Liver (tissue), 9 donors: ENCODE results near the gene PLAAT4. TPM values are rescaled to one million over a fixed set of nuclear protein-coding genes. Genes with fewer than 3 reads are reported as not detected.

Source experiments
- DNase-seq: peaks from one replicate; pipeline ENCODE4 v3.0.0-alpha.2; 2017; ENCODE audit warnings: low spot score
- H3K27ac ChIP-seq, 2 donors: one replicate each; pipeline ENCODE4 v1.7.0; 2013; ENCODE audit warnings: inconsistent platforms in 2 of 2, low read length in 2 of 2, control low read depth in 1 of 2, low read depth in 1 of 2, mild to moderate bottlenecking in 1 of 2
- H3K27me3 ChIP-seq, 4 donors: one replicate each; pipeline versions ENCODE4 v1.6.1 to v1.7.0; 2013; ENCODE audit warnings: low read length in 3 of 4, inconsistent platforms in 1 of 4, mild to moderate bottlenecking in 1 of 4, moderate library complexity in 1 of 4; ENCODE audit not compliant: control insufficient read depth in 4 of 4, insufficient read depth in 4 of 4
- H3K36me3 ChIP-seq, 4 donors: one replicate each; pipeline versions ENCODE4 v1.6.1 to v1.7.0; 2013; ENCODE audit warnings: low read length in 3 of 4, mild to moderate bottlenecking in 3 of 4, low read depth in 1 of 4, moderate library complexity in 1 of 4; ENCODE audit not compliant: control insufficient read depth in 4 of 4, insufficient read depth in 3 of 4
- H3K4me1 ChIP-seq, 4 donors: one replicate each; pipeline versions ENCODE4 v1.6.1 to v1.7.0; 2013; ENCODE audit warnings: low read length in 3 of 4, mild to moderate bottlenecking in 3 of 4, moderate library complexity in 1 of 4; ENCODE audit not compliant: control insufficient read depth in 4 of 4, insufficient read depth in 4 of 4
- H3K4me3 ChIP-seq, 3 donors: one replicate each; pipeline versions ENCODE4 v1.6.1 to v1.7.0; 2013; ENCODE audit warnings: low read length in 3 of 3, control low read depth in 1 of 3, low read depth in 1 of 3, mild to moderate bottlenecking in 1 of 3
- H3K9ac ChIP-seq, 2 donors: one replicate each; pipeline ENCODE4 v1.7.0; 2013; ENCODE audit warnings: low read length in 2 of 2, mild to moderate bottlenecking in 2 of 2, moderate library complexity in 2 of 2, control low read depth in 1 of 2, low read depth in 1 of 2
- H3K9me3 ChIP-seq, 4 donors: one replicate each; pipeline versions ENCODE4 v1.6.1 to v1.7.0; 2013; ENCODE audit warnings: low read length in 3 of 4; ENCODE audit not compliant: control insufficient read depth in 4 of 4
- ATF3 ChIP-seq: IDR thresholded peaks from 2 replicates; pipeline ENCODE4 v1.6.1; 2016; ENCODE audit warnings: antibody characterized with exemption
- CTCF ChIP-seq: fragments of 150-350 bp; IDR thresholded peaks from 2 replicates; pipeline ENCODE4 v1.5.1; 2017; ENCODE audit warnings: improper control_type of control experiment, low read depth, low read length; ENCODE audit not compliant: missing input control
- EGR1 ChIP-seq, 2 donors: IDR thresholded peaks; 2 replicates each; pipeline ENCODE4 v1.6.1; 2016 to 2018; ENCODE audit warnings: antibody characterized with exemption in 2 of 2, low read depth in 2 of 2
- FOXA1 ChIP-seq: IDR thresholded peaks from 2 replicates; pipeline ENCODE4 v1.6.1; 2016; ENCODE audit warnings: antibody characterized with exemption
- HNF4A ChIP-seq, 2 donors: conservative IDR thresholded peaks; 2 replicates each; pipeline ENCODE4 v1.6.1; 2016; ENCODE audit warnings: antibody characterized with exemption in 2 of 2, mild to moderate bottlenecking in 2 of 2
- JUND ChIP-seq, 2 donors: IDR thresholded peaks; 2 replicates each; pipeline ENCODE4 v1.6.1; 2016; ENCODE audit warnings: antibody characterized with exemption in 2 of 2
- NR2F2 ChIP-seq: IDR thresholded peaks from 2 replicates; pipeline ENCODE4 v1.6.1; 2016; ENCODE audit warnings: antibody characterized with exemption
- RAD21 ChIP-seq, 2 donors: IDR thresholded peaks; 2 replicates each; pipeline ENCODE4 v1.6.1; 2016; ENCODE audit warnings: antibody characterized with exemption in 2 of 2, mild to moderate bottlenecking in 2 of 2
- SP1 ChIP-seq: IDR thresholded peaks from 2 replicates; pipeline ENCODE4 v1.6.1; 2018; ENCODE audit warnings: antibody characterized with exemption, mild to moderate bottlenecking
- YY1 ChIP-seq: IDR thresholded peaks from 2 replicates; pipeline ENCODE4 v1.6.1; 2016; ENCODE audit warnings: antibody characterized with exemption, mild to moderate bottlenecking
- ZBTB33 ChIP-seq: IDR thresholded peaks from 2 replicates; pipeline ENCODE4 v1.6.1; 2016; ENCODE audit warnings: antibody characterized with exemption
- WGBS: extraction: QIAGEN DNeasy Blood & Tissue Kit; methylation state at CpG from one replicate; pipeline ENCODE4 v1.1.7; 2013; 5-methylcytosine and 5-hydroxymethylcytosine counted together
- polyA plus RNA-seq, 2 donors: library from polyadenylated mRNA; stranded (reverse) in 1 of 2; unstranded in 1 of 2; fragments of 200-250 nt in 1 of 2; fragments of >200 nt in 1 of 2; fragmentation: Nextera tagmentation in 1 of 2; extraction: Ambion mirVana in 1 of 2; gene quantifications; one replicate each; pipeline versions ENCODE4 v1.2.1 to v1.2.3, GENCODE V29; 2013 to 2015
- total RNA-seq, 2 donors: library from RNA; depleted of rRNA; stranded (reverse); fragments of >200 nt; gene quantifications; one replicate each; pipeline ENCODE4 v1.2.3, GENCODE V29; 2014
- TF ChIP-seq, protein P1 (sequence below): IDR thresholded peaks from 2 replicates; pipeline ENCODE4 v1.6.1; 2016; ENCODE audit warnings: antibody characterized with exemption, mild to moderate bottlenecking
- TF ChIP-seq, protein P2 (sequence below): IDR thresholded peaks from 2 replicates; pipeline ENCODE4 v1.6.1; 2016; ENCODE audit warnings: antibody characterized with exemption
- donor health status: healthy.
- donor health status: healthy.
- donor health status: healthy.
- donor health status: healthy.
- donor health status: healthy.

PLAAT4 gene
- total and polyA plus RNA-seq, 4 donors, result 4.4 to 86.4 (median 44.8) TPM

- no peak overlapping the region for H3K4me3 ChIP-seq
- no peak overlapping the region for H3K27ac ChIP-seq
- no peak overlapping the region for H3K9ac ChIP-seq
- H3K4me1 ChIP-seq, result no peaks in the 10 kb centered on the region
- no peak for TF ChIP-seq ATF3
- no peak for TF ChIP-seq RAD21 (IDR thresholded peaks at IDR 0.05)
- TF ChIP-seq, protein P1, sequence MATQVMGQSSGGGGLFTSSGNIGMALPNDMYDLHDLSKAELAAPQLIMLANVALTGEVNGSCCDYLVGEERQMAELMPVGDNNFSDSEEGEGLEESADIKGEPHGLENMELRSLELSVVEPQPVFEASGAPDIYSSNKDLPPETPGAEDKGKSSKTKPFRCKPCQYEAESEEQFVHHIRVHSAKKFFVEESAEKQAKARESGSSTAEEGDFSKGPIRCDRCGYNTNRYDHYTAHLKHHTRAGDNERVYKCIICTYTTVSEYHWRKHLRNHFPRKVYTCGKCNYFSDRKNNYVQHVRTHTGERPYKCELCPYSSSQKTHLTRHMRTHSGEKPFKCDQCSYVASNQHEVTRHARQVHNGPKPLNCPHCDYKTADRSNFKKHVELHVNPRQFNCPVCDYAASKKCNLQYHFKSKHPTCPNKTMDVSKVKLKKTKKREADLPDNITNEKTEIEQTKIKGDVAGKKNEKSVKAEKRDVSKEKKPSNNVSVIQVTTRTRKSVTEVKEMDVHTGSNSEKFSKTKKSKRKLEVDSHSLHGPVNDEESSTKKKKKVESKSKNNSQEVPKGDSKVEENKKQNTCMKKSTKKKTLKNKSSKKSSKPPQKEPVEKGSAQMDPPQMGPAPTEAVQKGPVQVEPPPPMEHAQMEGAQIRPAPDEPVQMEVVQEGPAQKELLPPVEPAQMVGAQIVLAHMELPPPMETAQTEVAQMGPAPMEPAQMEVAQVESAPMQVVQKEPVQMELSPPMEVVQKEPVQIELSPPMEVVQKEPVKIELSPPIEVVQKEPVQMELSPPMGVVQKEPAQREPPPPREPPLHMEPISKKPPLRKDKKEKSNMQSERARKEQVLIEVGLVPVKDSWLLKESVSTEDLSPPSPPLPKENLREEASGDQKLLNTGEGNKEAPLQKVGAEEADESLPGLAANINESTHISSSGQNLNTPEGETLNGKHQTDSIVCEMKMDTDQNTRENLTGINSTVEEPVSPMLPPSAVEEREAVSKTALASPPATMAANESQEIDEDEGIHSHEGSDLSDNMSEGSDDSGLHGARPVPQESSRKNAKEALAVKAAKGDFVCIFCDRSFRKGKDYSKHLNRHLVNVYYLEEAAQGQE, result no peak
- no peak for TF ChIP-seq NR2F2
- TF ChIP-seq FOXA1, result no peak
- H3K36me3 ChIP-seq, result no peaks in the 10 kb centered on the region
- 89% methylated on average over 7 of the region's 7 CpGs for WGBS
- H3K27me3 ChIP-seq, result no peaks in the 10 kb centered on the region
- DNase-seq, result no peak
- no peaks in the 10 kb centered on the region for H3K9me3 ChIP-seq
Measured at GRCh38 chr11:63552921-63553320, 16.3 kb downstream of the PLAAT4 start.

- no peak for TF ChIP-seq ATF3
- TF ChIP-seq CTCF, result no peak
- no peak for TF ChIP-seq HNF4A (conservative IDR thresholded peaks at IDR 0.05)
- TF ChIP-seq NR2F2, result no peak
- TF ChIP-seq RAD21 (IDR thresholded peaks at IDR 0.05), result no peak
- no peak for TF ChIP-seq ZBTB33
- no peak for TF ChIP-seq JUND (IDR thresholded peaks at IDR 0.05)
- TF ChIP-seq, protein P1, result no peak
- TF ChIP-seq, protein P2, sequence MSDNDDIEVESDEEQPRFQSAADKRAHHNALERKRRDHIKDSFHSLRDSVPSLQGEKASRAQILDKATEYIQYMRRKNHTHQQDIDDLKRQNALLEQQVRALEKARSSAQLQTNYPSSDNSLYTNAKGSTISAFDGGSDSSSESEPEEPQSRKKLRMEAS, result no peak
- TF ChIP-seq FOXA1, result no peak
- TF ChIP-seq YY1, result no peak
- no peak for TF ChIP-seq SP1
- no peak for TF ChIP-seq EGR1 (IDR thresholded peaks at IDR 0.05; ENCODE audit: low read depth in 2 of 2)
- Histone ChIP-seq H3K27ac (no peak overlapping the region), H3K27me3 (no peaks in the 10 kb centered on the region), H3K9me3 (no peaks in the 10 kb centered on the region), H3K4me1 (no peaks in the 10 kb centered on the region), H3K36me3 (no peaks in the 10 kb centered on the region), H3K4me3 (no peak overlapping the region), H3K9ac (no peak overlapping the region)
- DNase-seq, result no peak
- 73% methylated on average over 8 of the region's 8 CpGs for WGBS
Measured at GRCh38 chr11:63553759-63554158, 17.2 kb downstream of the PLAAT4 start.
